NK-92 (cell line): ENCODE measurements around the gene RBM3.

Experiments
- DNase-seq: peaks from one replicate; lab custom pipeline; 2025; ENCODE audit not compliant: unreplicated experiment; lab: John Stamatoyannopoulos, UW

The RBM3 gene

DNA sequence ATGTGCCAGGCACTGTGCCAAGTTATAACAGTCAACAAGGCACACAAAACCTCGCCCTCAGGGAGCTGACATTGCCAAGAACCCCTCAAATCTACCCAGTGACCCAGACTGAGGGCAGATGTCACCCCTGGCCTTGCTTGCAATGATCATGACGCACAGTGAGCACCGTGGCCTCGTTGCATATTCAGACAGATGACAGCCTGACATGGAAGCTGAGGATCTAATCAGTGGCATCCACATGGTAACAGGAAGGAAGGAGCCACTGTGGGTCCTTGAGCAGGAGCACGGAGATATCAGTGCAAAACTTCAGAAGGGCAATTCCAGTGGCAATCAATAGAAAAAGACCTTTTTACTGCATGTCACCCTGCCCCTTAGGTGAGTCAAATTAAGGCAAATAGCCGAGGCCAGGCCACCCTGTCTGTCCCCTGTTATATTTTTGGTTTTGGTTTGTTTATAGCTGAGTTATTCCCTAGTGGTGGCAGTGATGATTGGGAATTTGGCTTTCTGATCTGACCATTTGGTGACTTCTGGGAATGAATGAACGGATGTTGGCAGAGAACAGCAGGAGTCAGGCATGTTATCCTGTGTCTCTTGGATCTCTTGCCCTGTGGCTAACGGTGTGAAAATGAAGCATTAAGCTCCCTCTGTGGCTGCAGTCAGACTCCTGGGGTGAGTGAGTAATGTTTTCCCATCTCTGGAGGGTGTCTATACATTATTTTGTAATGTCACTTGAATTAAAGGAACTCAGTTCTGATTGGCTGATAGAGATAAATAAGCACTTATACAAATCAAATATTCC is 43.5 kb downstream of the RBM3 start:
- no peak for DNase-seq

DNA sequence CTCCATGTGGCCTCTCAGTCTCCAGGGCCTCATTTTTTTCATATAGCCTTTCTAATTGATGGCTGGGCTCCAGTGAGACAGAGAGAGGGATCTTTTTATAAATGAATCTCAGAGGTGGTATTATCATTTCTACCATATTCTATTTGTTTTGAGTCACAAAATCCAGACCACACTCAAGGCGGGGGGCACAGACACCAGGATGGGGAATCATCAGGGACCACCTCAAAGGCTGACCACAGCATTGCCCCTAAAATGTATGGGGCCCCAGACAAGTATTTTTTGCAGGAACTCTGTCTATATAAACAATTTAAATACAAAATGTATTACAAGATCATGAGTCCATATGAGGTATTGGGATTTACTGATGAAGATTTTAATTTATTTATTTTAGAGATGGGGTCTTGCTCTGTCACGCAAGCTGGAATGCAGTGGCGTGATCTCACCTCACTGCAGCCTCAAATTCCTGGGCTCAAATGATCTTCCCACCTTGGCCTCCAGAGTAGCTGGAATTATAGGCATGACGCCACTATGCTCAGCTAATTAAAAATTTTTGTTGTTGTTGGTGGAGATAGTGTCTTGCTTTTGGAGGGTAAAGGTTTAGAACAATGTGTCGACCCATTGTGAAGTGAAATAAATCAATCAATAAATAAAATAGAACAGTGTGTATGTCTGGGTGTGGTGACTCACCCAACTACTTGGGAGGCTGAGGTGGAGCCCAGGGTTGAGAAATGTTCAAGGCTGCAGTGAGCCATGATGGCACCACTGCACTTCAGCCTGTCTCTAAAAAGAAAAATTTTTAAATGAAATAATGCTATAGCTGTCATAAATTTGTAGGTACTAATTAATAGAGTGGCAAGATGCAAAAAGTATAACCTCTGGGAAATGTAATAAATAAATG is 52.4 kb downstream of the RBM3 start:
- no peak for DNase-seq
